Measurements from ENCODE around the gene OIT3. TPM values are rescaled to one million over a fixed set of nuclear protein-coding genes. Genes with fewer than 3 reads are reported as not detected.

OIT3 gene
- total and polyA plus RNA-seq, 7 experiments from 2014 or later: 0.49 TPM; not detected in 6

DNA sequence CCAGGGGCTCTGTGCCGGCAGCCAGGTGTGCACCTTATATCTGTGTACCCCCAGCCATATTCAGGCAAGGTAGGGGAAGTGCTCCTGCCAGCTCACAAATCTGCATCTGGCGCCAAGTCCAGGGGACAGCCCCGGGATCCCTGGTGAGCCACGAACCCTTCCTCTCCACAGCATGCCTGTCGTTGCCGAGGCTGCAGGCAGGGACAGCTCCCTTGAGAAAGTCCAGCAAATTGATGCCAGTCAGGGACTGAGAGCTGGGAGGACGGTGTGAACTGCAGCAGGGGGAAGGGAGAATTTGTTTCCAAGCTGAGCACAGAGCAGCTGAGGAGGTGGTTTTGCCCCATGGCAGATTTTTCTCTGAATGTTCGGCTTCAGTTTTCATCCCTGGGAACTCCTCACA is 60.1 kb downstream of the OIT3 start:
- H3K27ac ChIP-seq (ENCODE audit: low read depth, low read length): no peak overlapping the region
- H3K4me1 ChIP-seq (ENCODE audit: control insufficient read depth in 2 of 2, insufficient read depth in 2 of 2, low read length in 2 of 2): no peaks in the 10 kb centered on the region
- ATAC-seq (no peak), DNase-seq (no peak)
- H3K9me3 ChIP-seq (ENCODE audit: control insufficient read depth in 2 of 3, low read length in 3 of 3): no peaks in the 10 kb centered on the region
- no peak overlapping the region for H3K4me3 Mint-ChIP-seq
- no peak overlapping the region for H3K27ac Mint-ChIP-seq
- H3K4me1 Mint-ChIP-seq: peaks cover 0 to 1% (median 0%) of the 10 kb centered on the region in 7 donors
- ChIA-PET CTCF (interaction anchor here (0.6 kb wide), 1 partner anchor 115 kb away, joined by 4 read pairs; no protein-coding TSS in a partner anchor), POLR2A (no interaction called here)
- H3K36me3 Mint-ChIP-seq: no peaks in the 10 kb centered on the region
- no peaks in the 10 kb centered on the region for H3K36me3 ChIP-seq (ENCODE audit: control insufficient read depth in 2 of 3, insufficient read depth in 3 of 3, low read length in 3 of 3)
- intact Hi-C loops (cut with micrococcal nuclease): no loop called here
- peaks cover 0 to 1% (median 0%) of the 10 kb centered on the region in 11 donors for H3K9me3 Mint-ChIP-seq
- peaks cover 0 to 16% (median 11%) of the 10 kb centered on the region in 5 donors for H3K27me3 Mint-ChIP-seq
- no peaks in the 10 kb centered on the region for H3K27me3 ChIP-seq (ENCODE audit: control insufficient read depth in 2 of 2, insufficient read depth in 2 of 2, low read length in 2 of 2)
- H3K4me3 ChIP-seq (ENCODE audit: low read length): no peak overlapping the region

DNA sequence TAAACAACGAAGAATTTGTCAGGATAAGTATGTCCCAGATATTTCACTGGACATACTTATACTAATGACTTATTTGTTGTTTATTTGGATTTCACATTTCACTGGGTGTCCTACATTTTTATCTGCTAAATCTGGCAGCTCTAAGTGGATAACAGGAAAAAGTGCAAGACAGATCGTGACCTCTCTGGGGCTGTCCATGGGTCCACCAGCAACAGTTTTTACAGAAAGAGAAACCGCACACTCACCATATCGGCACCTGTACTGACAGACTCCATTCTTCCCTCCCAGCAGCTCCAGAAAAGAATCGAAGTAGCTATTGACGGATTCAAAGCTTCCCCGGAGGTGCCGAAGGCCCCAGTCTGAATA is 60.7 kb downstream of the OIT3 start:
- intact Hi-C loops (cut with micrococcal nuclease): no loop called here
- peaks cover 0 to 1% (median 0%) of the 10 kb centered on the region in 7 donors for H3K4me1 Mint-ChIP-seq
- DNase-seq (no peak), ATAC-seq (no peak)
- H3K4me3 Mint-ChIP-seq: no peak overlapping the region
- H3K36me3 Mint-ChIP-seq: no peaks in the 10 kb centered on the region
- ChIA-PET CTCF (no interaction called here), POLR2A (no interaction called here)
- Histone ChIP-seq H3K4me1 (ENCODE audit: control insufficient read depth in 2 of 2, insufficient read depth in 2 of 2, low read length in 2 of 2) (no peaks in the 10 kb centered on the region), H3K36me3 (ENCODE audit: control insufficient read depth in 2 of 3, insufficient read depth in 3 of 3, low read length in 3 of 3) (no peaks in the 10 kb centered on the region), H3K27me3 (ENCODE audit: control insufficient read depth in 2 of 2, insufficient read depth in 2 of 2, low read length in 2 of 2) (no peaks in the 10 kb centered on the region), H3K27ac (ENCODE audit: low read depth, low read length) (no peak overlapping the region), H3K9me3 (ENCODE audit: control insufficient read depth in 2 of 3, low read length in 3 of 3) (no peaks in the 10 kb centered on the region), H3K4me3 (ENCODE audit: low read length) (no peak overlapping the region)
- H3K9me3 Mint-ChIP-seq: peaks cover 0 to 1% (median 0%) of the 10 kb centered on the region in 11 donors
- no peak overlapping the region for H3K27ac Mint-ChIP-seq
- peaks cover 0 to 14% (median 9%) of the 10 kb centered on the region in 5 donors for H3K27me3 Mint-ChIP-seq

DNA sequence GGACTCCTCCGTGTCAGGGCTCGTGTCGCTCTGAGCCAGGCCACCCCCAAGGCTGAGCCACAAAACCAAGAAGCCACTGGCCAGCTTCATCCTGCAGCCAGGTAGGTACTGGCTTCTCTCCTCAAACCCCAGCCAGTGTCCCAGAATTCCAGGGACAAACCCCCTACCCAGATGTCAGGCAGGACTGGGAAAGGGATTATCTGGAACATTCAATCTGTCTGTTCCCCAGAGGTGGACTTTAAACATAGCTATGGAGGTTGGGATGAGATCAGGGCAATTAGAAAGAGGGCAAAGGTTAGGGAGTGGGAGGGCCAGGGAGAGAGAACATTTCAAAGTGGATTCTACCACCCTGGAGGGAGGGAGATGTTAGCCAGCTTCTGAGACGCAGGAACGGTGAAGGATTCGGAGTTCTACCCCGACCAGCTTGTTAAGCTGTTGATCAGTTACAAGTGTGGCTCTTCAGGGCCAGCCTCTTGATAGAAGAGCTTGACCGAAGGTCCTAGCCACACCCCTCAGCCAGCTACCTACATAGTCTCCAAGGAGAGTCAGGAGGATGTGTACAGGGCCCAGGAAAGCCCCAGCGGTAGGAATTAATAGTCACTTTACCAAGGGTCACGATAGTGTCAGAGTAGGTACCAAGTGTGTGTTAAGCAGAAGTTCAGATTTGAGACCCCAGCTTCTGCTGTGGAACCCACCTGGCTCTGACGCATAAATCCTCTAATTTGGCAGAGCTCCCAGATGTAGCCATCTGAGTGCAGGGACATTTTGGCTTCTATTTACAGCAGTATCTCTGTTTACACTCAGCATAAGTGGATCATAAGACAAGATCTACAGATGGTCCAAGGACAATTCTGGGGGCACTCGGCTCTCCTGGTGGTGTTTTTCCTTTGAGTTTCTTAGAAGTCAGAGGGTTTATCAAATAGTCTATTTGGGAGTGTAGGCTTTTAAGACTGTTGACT is 61.3 kb downstream of the OIT3 start, which contains the start of gene PLA2G12B:
TSS of gene PLA2G12B (minus strand) at position 211 of the 959 bp plus-strand sequence. CDS start at position 90, 121 bp downstream.
- Mint-ChIP-seq H3K4me3 (no peak within 1 kb of the TSS), H3K27me3 (peaks cover 0 to 13% (median 9%) of the 10 kb centered on the region in 5 donors), H3K4me1 (no peaks in the 10 kb centered on the region), H3K27ac (no peak within 1 kb of the TSS), H3K9me3 (peaks cover 0 to 1% (median 0%) of the 10 kb centered on the region in 11 donors), H3K36me3 (no peaks in the 10 kb centered on the region)
- ATAC-seq (no peak), DNase-seq (no peak)
- no peaks in the 10 kb centered on the region for H3K9me3 ChIP-seq (ENCODE audit: control insufficient read depth in 2 of 3, low read length in 3 of 3)
- H3K27me3 ChIP-seq (ENCODE audit: control insufficient read depth in 2 of 2, insufficient read depth in 2 of 2, low read length in 2 of 2): no peaks in the 10 kb centered on the region
- no peak within 1 kb of the TSS for H3K4me3 ChIP-seq (ENCODE audit: low read length)
- intact Hi-C loops (cut with micrococcal nuclease): no loop called here
- H3K4me1 ChIP-seq (ENCODE audit: control insufficient read depth in 2 of 2, insufficient read depth in 2 of 2, low read length in 2 of 2): no peaks in the 10 kb centered on the region
- no peaks in the 10 kb centered on the region for H3K36me3 ChIP-seq (ENCODE audit: control insufficient read depth in 2 of 3, insufficient read depth in 3 of 3, low read length in 3 of 3)
- no peak within 1 kb of the TSS for H3K27ac ChIP-seq (ENCODE audit: low read depth, low read length)
- ChIA-PET POLR2A (no interaction called here), CTCF (no interaction called here)

DNA sequence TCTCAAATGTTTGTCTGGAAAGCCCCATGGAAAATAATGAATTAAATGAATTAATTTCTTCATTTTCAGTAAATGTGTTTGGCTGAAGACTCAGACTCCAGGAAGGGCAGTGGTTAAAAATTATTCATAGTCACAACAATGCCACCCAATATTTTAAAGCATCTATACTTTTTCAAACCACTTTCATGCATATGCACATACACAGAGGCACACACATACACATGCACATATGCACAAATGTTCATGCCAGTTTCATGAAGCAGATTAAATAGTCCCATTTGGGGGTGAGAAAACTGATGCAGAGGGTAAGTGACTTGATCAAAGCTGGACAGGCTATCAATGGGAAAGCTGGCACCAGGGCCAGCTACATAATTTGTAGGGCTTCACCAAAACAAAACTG is 62.5 kb downstream of the OIT3 start:
- CTCF ChIA-PET: no interaction called here
- Histone ChIP-seq H3K27ac (ENCODE audit: low read depth, low read length) (no peak overlapping the region), H3K36me3 (ENCODE audit: control insufficient read depth in 2 of 3, insufficient read depth in 3 of 3, low read length in 3 of 3) (no peaks in the 10 kb centered on the region), H3K9me3 (ENCODE audit: control insufficient read depth in 2 of 3, low read length in 3 of 3) (no peaks in the 10 kb centered on the region), H3K4me1 (ENCODE audit: control insufficient read depth in 2 of 2, insufficient read depth in 2 of 2, low read length in 2 of 2) (no peaks in the 10 kb centered on the region), H3K27me3 (ENCODE audit: control insufficient read depth in 2 of 2, insufficient read depth in 2 of 2, low read length in 2 of 2) (no peaks in the 10 kb centered on the region), H3K4me3 (ENCODE audit: low read length) (no peak overlapping the region)
- no peak for DNase-seq
- H3K4me3 Mint-ChIP-seq: no peak overlapping the region
- POLR2A ChIA-PET: no interaction called here
- peaks cover 0 to 1% (median 0%) of the 10 kb centered on the region in 11 donors for H3K9me3 Mint-ChIP-seq
- ATAC-seq: no peak
- H3K36me3 Mint-ChIP-seq: no peaks in the 10 kb centered on the region
- peaks cover 0 to 20% (median 9%) of the 10 kb centered on the region in 5 donors for H3K27me3 Mint-ChIP-seq
- intact Hi-C loops (cut with micrococcal nuclease): no loop called here
- H3K27ac Mint-ChIP-seq: no peak overlapping the region
- H3K4me1 Mint-ChIP-seq: no peaks in the 10 kb centered on the region

DNA sequence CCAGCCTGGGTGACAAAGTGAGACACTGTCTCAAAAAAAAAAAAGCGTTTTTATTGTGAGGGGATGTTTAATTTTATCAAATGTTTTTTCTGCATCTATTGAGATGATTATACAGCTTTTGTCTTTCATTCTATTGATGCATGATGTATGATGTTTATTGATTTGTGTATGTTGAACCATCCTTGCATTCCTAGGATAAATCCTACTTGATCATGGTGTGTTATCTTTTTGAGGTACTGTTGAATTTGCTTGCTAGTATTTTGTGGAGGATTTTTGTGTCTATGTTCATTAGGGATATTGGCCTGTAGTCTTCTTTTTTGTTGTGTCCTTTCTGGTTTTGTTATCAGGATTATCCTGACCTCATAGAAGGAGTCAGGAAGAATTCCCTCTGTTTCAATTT is 83.3 kb downstream of the OIT3 start:
- Histone ChIP-seq H3K27me3 (ENCODE audit: control insufficient read depth in 2 of 2, insufficient read depth in 2 of 2, low read length in 2 of 2) (no peaks in the 10 kb centered on the region), H3K4me1 (ENCODE audit: control insufficient read depth in 2 of 2, insufficient read depth in 2 of 2, low read length in 2 of 2) (no peaks in the 10 kb centered on the region), H3K4me3 (ENCODE audit: low read length) (no peak overlapping the region), H3K9me3 (ENCODE audit: control insufficient read depth in 2 of 3, low read length in 3 of 3) (peaks cover 0 to 21% (median 0%) of the 10 kb centered on the region in 3 experiments), H3K27ac (ENCODE audit: low read depth, low read length) (no peak overlapping the region), H3K36me3 (ENCODE audit: control insufficient read depth in 2 of 3, insufficient read depth in 3 of 3, low read length in 3 of 3) (no peaks in the 10 kb centered on the region)
- H3K27me3 Mint-ChIP-seq: peaks cover 8 to 55% (median 26%) of the 10 kb centered on the region in 5 donors
- H3K4me3 Mint-ChIP-seq: no peak overlapping the region
- DNase-seq (no peak), ATAC-seq (no peak)
- H3K27ac Mint-ChIP-seq: no peak overlapping the region
- ChIA-PET CTCF (no interaction called here), POLR2A (no interaction called here)
- H3K9me3 Mint-ChIP-seq: peaks cover 19 to 74% (median 49%) of the 10 kb centered on the region in 11 donors
- peaks cover 11 to 31% (median 12%) of the 10 kb centered on the region in 5 donors for H3K36me3 Mint-ChIP-seq
- intact Hi-C loops (cut with micrococcal nuclease): no loop called here
- H3K4me1 Mint-ChIP-seq: no peaks in the 10 kb centered on the region

DNA sequence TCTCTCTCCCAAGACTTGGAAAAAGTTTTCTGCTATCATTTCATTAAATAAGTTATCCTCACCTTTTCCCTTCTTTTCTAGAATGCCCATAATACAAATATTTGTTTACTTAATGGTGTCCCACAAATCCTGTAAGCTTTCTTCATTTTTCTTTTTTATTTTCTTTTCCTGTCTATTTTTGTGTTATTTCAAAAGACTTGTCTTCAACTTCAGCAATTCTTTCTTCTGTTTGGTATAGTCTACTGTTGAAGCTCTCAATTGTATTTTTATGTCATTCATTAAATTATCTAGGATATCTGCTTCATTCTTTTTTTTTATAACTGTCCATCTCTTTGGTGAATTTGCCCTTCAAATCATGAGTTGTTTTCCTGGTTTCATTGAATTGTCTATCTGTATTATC is 86.2 kb downstream of the OIT3 start:
- Mint-ChIP-seq H3K4me3 (no peak overlapping the region), H3K4me1 (no peaks in the 10 kb centered on the region), H3K9me3 (peaks cover 17 to 82% (median 58%) of the 10 kb centered on the region in 11 donors), H3K36me3 (peaks cover 11 to 31% (median 16%) of the 10 kb centered on the region in 5 donors), H3K27ac (no peak overlapping the region), H3K27me3 (peaks cover 2 to 59% (median 23%) of the 10 kb centered on the region in 5 donors)
- ChIA-PET CTCF (no interaction called here), POLR2A (interaction anchor here (0.8 kb wide), 1 partner anchor 26 kb away, joined by 3 read pairs; no protein-coding TSS in a partner anchor)
- Histone ChIP-seq H3K4me3 (ENCODE audit: low read length) (no peak overlapping the region), H3K27me3 (ENCODE audit: control insufficient read depth in 2 of 2, insufficient read depth in 2 of 2, low read length in 2 of 2) (no peaks in the 10 kb centered on the region), H3K36me3 (ENCODE audit: control insufficient read depth in 2 of 3, insufficient read depth in 3 of 3, low read length in 3 of 3) (no peaks in the 10 kb centered on the region), H3K4me1 (ENCODE audit: control insufficient read depth in 2 of 2, insufficient read depth in 2 of 2, low read length in 2 of 2) (no peaks in the 10 kb centered on the region), H3K9me3 (ENCODE audit: control insufficient read depth in 2 of 3, low read length in 3 of 3) (peaks cover 0 to 27% (median 0%) of the 10 kb centered on the region in 3 experiments), H3K27ac (ENCODE audit: low read depth, low read length) (no peak overlapping the region)
- intact Hi-C loops (cut with micrococcal nuclease): no loop called here
- DNase-seq (no peak), ATAC-seq (no peak)
